ENCODE measurements around the gene GPR55.
A peak's percentile ranks its signal among the peaks of the same experiment; 100 is the strongest.

Gene GPR55

DNA sequence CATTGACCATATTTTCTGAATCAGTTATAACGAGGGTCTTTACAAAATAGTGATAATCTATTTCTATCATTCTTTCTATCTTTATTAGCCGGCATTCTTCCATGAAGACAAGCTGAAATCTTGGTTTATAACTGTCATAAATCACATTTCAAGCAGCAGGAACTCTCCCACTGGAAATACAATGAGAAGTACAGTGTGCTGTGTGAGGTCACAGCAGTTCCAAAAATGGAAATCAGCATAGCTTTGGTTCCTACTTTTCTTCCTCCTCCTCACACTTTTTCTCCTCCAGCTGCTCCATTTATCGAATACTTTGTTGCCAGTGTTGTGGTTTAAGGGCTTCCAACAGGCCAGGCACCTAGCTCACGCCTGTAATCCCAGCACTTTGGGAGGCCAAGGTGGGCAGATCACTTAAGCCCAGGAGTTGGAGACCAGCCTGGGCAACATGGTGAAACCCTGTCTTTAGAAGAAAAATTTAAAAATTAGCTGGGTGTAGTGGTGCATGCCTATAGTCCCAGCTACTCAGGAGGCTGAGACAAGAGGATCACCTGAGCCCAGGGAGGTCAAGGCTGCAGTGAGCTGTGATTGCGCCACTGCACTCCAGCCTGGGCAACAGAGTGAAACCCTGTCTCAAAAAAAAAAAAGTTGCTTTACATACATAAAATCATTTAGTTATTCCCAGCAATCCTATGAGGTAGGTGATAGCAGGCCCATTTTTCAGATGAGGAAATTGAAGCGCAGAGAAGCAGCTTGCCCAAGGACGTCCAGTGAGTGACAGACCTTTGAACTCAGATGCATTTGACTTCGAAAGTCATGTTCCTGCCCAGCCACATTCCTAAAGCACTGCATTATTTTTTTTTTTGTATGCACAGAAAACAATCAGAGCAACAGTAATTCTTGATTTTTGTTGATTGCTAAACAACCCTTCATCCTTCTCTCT lies 34.0 kb upstream of the GPR55 start:
- no peak overlapping the region for H3K4me3 ChIP-seq (ENCODE audit: low read length)
- no peaks in the 10 kb centered on the region for H4K20me1 ChIP-seq (ENCODE audit: insufficient read depth, low read length)
- no peaks in the 10 kb centered on the region for H3K27me3 ChIP-seq (replicated peaks; ENCODE audit: insufficient read depth, low read length)
- no peaks in the 10 kb centered on the region for H3K36me3 ChIP-seq (replicated peaks; ENCODE audit: insufficient read depth, low read length)
- H3K27ac ChIP-seq (ENCODE audit: low read length): no peak overlapping the region
- H3K79me2 ChIP-seq (ENCODE audit: low read length): no peaks in the 10 kb centered on the region
- DNase-seq: no peak
- H3K4me2 ChIP-seq (ENCODE audit: low read depth, low read length): no peak overlapping the region
- H3K9me3 ChIP-seq (replicated peaks; ENCODE audit: insufficient read depth, low read length): no peaks in the 10 kb centered on the region
- H3K9me2 ChIP-seq (replicated peaks; ENCODE audit: insufficient read depth, low read length): no peaks in the 10 kb centered on the region
- TF ChIP-seq CTCF (IDR thresholded peaks at IDR 0.05; ENCODE audit: low read length) (no peak), EZH2 (optimal IDR thresholded peaks at IDR 0.05; ENCODE audit: low read depth, low read length) (no peak), EZH2phosphoT487 (IDR thresholded peaks at IDR 0.05; ENCODE audit: low read length) (no peak)
- H3K4me1 ChIP-seq (ENCODE audit: low read length): 0 out of 2 replicates have a peak, but pooled peaks cover 3% of the 10 kb centered on the region
- peaks cover 18% of the 10 kb centered on the region for H3F3A ChIP-seq (ENCODE audit: insufficient read depth, low read length)
- H3K9ac ChIP-seq (ENCODE audit: low read length): no peak overlapping the region
- H2AFZ ChIP-seq (ENCODE audit: low read length): no peak overlapping the region

GRCh38 chr2:230957756-230958391 lies 32.8 kb upstream of the GPR55 start:
- H2AFZ ChIP-seq (ENCODE audit: low read length): peak overlapping the region; percentile 96
- DNase-seq: peak; percentile 10
- H3K36me3 ChIP-seq (replicated peaks; ENCODE audit: insufficient read depth, low read length): no peaks in the 10 kb centered on the region
- peak overlapping the region; percentile 83 for H3K4me3 ChIP-seq (ENCODE audit: low read length)
- no peaks in the 10 kb centered on the region for H3K9me3 ChIP-seq (replicated peaks; ENCODE audit: insufficient read depth, low read length)
- no peak for TF ChIP-seq CTCF (IDR thresholded peaks at IDR 0.05; ENCODE audit: low read length)
- TF ChIP-seq EZH2phosphoT487 (IDR thresholded peaks at IDR 0.05; ENCODE audit: low read length): no peak
- no peak for TF ChIP-seq EZH2 (optimal IDR thresholded peaks at IDR 0.05; ENCODE audit: low read depth, low read length)
- H3K4me2 ChIP-seq (ENCODE audit: low read depth, low read length): peak overlapping the region; percentile 97
- no peaks in the 10 kb centered on the region for H4K20me1 ChIP-seq (ENCODE audit: insufficient read depth, low read length)
- H3K27ac ChIP-seq (ENCODE audit: low read length): peak overlapping the region; percentile 79; the same call in 1 of the 2 replicates
- H3K27me3 ChIP-seq (replicated peaks; ENCODE audit: insufficient read depth, low read length): no peaks in the 10 kb centered on the region
- H3K9ac ChIP-seq (ENCODE audit: low read length): peak overlapping the region; percentile 71
- no peaks in the 10 kb centered on the region for H3K79me2 ChIP-seq (ENCODE audit: low read length)
- H3K9me2 ChIP-seq (replicated peaks; ENCODE audit: insufficient read depth, low read length): no peaks in the 10 kb centered on the region
- H3K4me1 ChIP-seq (ENCODE audit: low read length): 0 out of 2 replicates have a peak, but pooled peaks cover 3% of the 10 kb centered on the region
- H3F3A ChIP-seq (ENCODE audit: insufficient read depth, low read length): peaks cover 18% of the 10 kb centered on the region

DNA sequence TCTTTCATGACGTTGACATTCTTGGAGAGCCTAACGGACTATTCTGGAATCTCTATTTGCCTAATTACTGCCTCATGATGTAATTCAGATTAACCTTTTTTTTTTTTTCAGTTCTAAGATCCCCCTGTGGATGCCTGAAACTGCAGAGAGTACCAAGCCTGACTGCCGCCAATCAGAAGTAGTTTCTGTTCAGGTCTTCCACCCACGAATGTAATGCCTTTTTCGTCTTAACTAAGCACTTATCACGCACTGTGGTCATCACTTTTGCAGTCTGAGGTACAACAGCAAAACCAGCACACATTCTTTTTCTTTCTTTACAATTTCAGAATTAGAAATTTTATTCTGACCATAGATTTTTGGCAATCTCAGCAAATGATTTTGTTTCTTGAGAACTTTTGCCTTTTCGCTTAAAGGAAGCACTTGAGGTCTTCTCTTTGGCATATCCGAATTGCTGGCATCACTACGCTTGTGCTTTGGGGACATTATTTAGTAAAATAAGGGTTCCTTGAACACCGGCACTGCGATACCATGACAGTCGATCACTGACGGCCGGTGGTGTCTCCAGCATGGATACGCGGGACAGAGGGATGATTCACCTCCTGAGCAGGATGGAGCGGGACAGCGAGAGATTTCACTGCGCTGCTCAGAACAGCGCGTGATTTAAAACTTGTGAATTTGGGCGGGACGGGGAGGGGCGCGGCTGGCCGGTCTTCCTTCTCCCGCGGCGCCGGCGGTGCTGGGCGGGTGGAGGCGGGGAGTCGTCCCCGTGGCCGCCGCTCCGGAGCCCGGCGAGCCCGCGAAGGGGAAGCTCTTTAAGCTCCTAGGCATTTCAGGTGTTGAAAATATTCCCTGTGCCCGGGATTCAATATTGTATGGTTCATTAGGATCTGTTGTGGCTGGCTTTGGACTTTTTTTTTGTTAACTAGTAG lies 32.0 kb upstream of the GPR55 start:
- Histone ChIP-seq H3K79me2 (ENCODE audit: low read length) (no peaks in the 10 kb centered on the region), H2AFZ (ENCODE audit: low read length) (peak overlapping the region; percentile 96), H3K4me3 (ENCODE audit: low read length) (peak overlapping the region; percentile 83), H3K4me2 (ENCODE audit: low read depth, low read length) (peak overlapping the region; percentile 97), H3K4me1 (ENCODE audit: low read length) (0 out of 2 replicates have a peak, but pooled peaks cover 3% of the 10 kb centered on the region), H3K9me3 (replicated peaks; ENCODE audit: insufficient read depth, low read length) (no peaks in the 10 kb centered on the region), H4K20me1 (ENCODE audit: insufficient read depth, low read length) (no peaks in the 10 kb centered on the region), H3K9ac (ENCODE audit: low read length) (peak overlapping the region; percentile 71), H3F3A (ENCODE audit: insufficient read depth, low read length) (peaks cover 18% of the 10 kb centered on the region), H3K27ac (ENCODE audit: low read length) (peak overlapping the region; percentile 79), H3K9me2 (replicated peaks; ENCODE audit: insufficient read depth, low read length) (no peaks in the 10 kb centered on the region), H3K27me3 (replicated peaks; ENCODE audit: insufficient read depth, low read length) (no peaks in the 10 kb centered on the region), H3K36me3 (replicated peaks; ENCODE audit: insufficient read depth, low read length) (no peaks in the 10 kb centered on the region)
- DNase-seq: peak; percentile 82
- TF ChIP-seq EZH2 (optimal IDR thresholded peaks at IDR 0.05; ENCODE audit: low read depth, low read length) (no peak), CTCF (IDR thresholded peaks at IDR 0.05; ENCODE audit: low read length) (no peak), EZH2phosphoT487 (IDR thresholded peaks at IDR 0.05; ENCODE audit: low read length) (no peak)
